Measurements from ENCODE around the gene MSH5.
A peak's percentile ranks its signal among the peaks of the same experiment; 100 is the strongest.
"Not testable (repeated sequence)": the region's sequence is repeated elsewhere in the genome, so short reads cannot be mapped to it uniquely, and the experiment has no call there.

The MSH5 gene

DNA sequence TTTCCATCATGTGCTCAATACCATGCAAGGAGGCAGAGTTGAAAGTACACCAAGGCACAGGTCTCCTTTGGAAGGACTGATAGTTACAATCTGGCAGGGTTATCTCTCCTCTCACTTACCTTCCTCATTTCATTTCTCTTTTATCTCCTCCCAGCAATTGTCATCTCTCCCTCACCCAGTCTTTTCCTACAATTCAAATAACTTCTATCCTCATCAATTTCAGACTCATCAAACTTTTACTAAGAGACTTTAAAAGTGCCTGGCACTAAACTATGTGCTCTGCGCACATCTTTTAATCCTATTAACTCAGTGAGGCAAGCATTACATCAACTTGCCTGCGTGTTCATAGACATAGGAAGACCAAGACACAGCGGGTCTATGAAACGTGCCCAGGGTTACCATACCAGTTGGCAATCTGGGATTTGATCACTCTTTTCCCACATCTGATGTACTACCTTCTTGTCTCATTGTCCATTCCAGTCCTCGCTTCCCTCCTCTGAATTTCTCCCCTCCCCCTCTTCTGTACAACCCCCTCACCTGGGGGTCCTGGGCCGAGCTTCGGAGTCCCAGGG, 54.6 kb downstream of the MSH5 start:
- Histone ChIP-seq H3K36me3 (ENCODE audit: insufficient read depth, low read length) (no peaks in the 10 kb centered on the region; the same call in none of the 2 replicates), H3K27ac (ENCODE audit: low read depth, low read length) (peak overlapping the region; percentile 83), H3K79me2 (ENCODE audit: control insufficient read depth, insufficient read depth, low read length, unreplicated experiment) (peaks cover 26% of the 10 kb centered on the region), H3K27me3 (ENCODE audit: insufficient read depth, low read length) (no peaks in the 10 kb centered on the region), H3K4me1 (ENCODE audit: control insufficient read depth, insufficient read depth, low read length, unreplicated experiment) (peaks cover 15% of the 10 kb centered on the region), H3K4me3 (ENCODE audit: low read depth, low read length) (peak overlapping the region; percentile 94), H2AFZ (ENCODE audit: low read length, unreplicated experiment) (peak overlapping the region; percentile 42)

DNA sequence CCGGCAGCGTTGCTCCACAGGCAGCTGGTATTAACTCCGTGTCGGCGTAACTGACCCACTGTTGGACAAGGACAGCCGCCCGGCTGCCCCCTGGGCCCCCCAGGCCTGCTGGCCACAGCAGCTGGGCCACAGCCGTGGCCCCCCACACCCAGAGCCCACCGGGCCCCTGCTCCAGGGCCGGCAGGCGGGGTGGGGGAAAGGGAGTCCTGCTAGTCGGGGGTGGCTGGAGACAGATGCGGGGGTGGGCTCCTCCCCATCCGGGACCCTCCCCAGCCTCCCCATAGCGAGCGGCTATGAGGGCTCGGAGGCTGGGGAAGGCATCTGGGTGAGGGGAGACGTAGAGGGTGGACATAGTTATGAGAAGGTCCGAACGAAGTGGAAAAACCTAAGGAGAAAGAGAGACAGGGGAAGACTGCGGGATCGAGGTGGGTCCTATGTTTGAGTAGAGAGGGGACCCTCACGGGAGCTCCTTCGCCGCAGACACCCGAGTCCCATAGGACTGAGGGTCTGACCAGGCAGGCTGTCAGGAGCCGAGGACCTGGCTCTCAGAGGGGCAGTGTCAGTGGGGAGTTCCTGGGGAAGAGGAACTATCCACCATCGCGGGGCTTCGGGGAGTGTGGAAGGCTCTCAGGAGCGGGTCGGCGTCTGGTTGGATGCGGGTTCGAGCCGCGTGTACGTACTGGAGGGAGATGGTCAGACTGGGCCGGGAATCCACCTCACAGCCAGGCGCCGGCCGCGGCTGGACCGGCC, 55.2 kb downstream of the MSH5 start:
- H3K4me3 ChIP-seq (ENCODE audit: low read depth, low read length) = peak overlapping the region; percentile 94
- H3K27me3 ChIP-seq (ENCODE audit: insufficient read depth, low read length) = no peaks in the 10 kb centered on the region
- H3K4me1 ChIP-seq (ENCODE audit: control insufficient read depth, insufficient read depth, low read length, unreplicated experiment) = peaks cover 15% of the 10 kb centered on the region
- peak overlapping the region; percentile 49 for H2AFZ ChIP-seq (ENCODE audit: low read length, unreplicated experiment)
- H3K27ac ChIP-seq (ENCODE audit: low read depth, low read length) = peak overlapping the region; percentile 83
- H3K36me3 ChIP-seq (ENCODE audit: insufficient read depth, low read length) = no peaks in the 10 kb centered on the region; the same call in none of the 2 replicates
- H3K79me2 ChIP-seq (ENCODE audit: control insufficient read depth, insufficient read depth, low read length, unreplicated experiment) = peaks cover 26% of the 10 kb centered on the region

DNA sequence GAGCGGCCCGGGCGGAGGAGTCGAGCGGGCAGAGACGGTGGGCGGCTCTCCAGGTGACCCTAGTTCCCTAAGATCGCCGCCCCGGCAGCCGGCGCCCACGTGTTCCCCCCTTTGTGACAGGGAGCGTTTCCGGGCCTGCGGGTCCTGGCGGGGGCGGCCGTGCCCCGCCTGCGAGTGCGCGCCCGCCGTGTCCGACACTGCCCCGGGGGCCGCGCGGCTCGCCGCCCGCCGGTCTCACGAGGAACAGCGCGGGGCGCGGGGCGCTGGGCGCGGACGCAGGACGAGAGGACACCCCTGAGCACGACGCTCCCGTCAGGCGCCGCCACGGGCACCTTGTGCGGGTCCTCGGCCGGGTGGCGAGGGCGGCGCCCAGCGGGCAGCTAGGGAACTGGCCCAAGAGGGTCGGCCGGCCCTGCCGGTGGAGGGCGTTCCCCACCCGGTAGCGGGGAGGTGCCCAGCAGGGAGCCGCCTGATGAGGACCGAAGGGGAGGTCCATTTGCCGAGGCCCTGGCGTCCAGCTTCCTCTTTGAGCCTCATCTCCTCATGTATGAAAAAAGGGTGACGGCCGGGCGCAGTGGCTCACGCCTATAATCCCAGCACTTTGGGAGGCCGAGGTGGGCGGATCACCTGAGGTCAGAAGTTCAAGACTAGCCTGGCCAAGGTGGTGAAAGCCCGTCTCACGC, 56.0 kb downstream of the MSH5 start, which contains the start of gene VARS1:
Gene VARS1 (minus strand): TSS at position 137 of the 683 bp plus-strand sequence. CDS start 535 bp downstream, outside the sequence.
- peaks cover 26% of the 10 kb centered on the region for H3K79me2 ChIP-seq (ENCODE audit: control insufficient read depth, insufficient read depth, low read length, unreplicated experiment)

DNA sequence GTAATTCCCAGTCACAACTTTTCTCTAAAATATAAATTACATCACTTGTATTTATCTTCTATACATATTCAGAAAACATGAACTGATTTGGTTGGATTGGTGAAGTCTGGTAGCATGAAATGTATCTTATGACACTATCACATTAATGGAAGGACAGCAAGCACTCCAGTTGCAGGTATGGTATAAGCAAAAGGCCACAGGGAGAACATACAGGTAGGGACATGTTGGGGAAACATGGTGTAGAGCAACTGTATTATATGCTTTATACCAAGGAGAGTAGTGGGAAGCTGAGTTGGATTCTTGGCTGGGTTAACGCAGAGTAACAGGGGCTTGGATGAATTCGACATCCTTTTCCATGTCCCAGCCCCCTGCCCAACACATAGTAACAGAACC, 57.2 kb downstream of the MSH5 start:
- Histone ChIP-seq H3K4me3 (ENCODE audit: low read depth, low read length) (no peak overlapping the region), H3K79me2 (ENCODE audit: control insufficient read depth, insufficient read depth, low read length, unreplicated experiment) (peaks cover 24% of the 10 kb centered on the region), H3K27me3 (ENCODE audit: insufficient read depth, low read length) (no peaks in the 10 kb centered on the region), H3K4me1 (ENCODE audit: control insufficient read depth, insufficient read depth, low read length, unreplicated experiment) (peaks cover 15% of the 10 kb centered on the region), H3K36me3 (ENCODE audit: insufficient read depth, low read length) (no peaks in the 10 kb centered on the region), H3K27ac (ENCODE audit: low read depth, low read length) (no peak overlapping the region), H2AFZ (ENCODE audit: low read length, unreplicated experiment) (no peak overlapping the region)

More for the DNA sequence above, 56.0 kb downstream of the MSH5 start, which contains the start of gene VARS1:
- H2AFZ ChIP-seq (ENCODE audit: low read length, unreplicated experiment) = peak within 1 kb of the TSS; percentile 51
- no peaks in the 10 kb centered on the region for H3K27me3 ChIP-seq (ENCODE audit: insufficient read depth, low read length)
- H3K4me3 ChIP-seq (ENCODE audit: low read depth, low read length) = peak within 1 kb of the TSS; percentile 94
- peaks cover 15% of the 10 kb centered on the region for H3K4me1 ChIP-seq (ENCODE audit: control insufficient read depth, insufficient read depth, low read length, unreplicated experiment)
- no peaks in the 10 kb centered on the region; the same call in 1 of the 2 replicates for H3K36me3 ChIP-seq (ENCODE audit: insufficient read depth, low read length)
- peak within 1 kb of the TSS; percentile 83 for H3K27ac ChIP-seq (ENCODE audit: low read depth, low read length)

DNA sequence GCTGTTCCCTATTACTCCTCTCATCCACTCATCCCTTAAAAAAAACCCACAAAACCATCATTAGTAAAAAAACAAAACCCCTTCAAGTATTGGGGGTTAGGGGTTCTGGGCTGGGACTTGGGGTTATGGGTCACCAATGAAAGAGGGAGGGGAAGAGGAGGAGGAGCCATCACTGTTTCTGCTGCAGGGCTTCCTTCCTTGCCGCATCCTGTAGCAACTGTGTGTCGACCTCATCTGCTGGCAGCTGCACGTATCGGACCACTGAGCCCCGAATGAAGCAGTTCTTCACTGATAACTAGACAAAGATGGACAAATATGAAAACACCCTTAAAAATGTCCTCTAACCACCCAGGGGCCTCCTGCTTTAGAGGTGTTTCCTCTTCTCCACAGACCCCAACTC, 57.8 kb downstream of the MSH5 start:
- no peaks in the 10 kb centered on the region for H3K36me3 ChIP-seq (ENCODE audit: insufficient read depth, low read length)

DNA sequence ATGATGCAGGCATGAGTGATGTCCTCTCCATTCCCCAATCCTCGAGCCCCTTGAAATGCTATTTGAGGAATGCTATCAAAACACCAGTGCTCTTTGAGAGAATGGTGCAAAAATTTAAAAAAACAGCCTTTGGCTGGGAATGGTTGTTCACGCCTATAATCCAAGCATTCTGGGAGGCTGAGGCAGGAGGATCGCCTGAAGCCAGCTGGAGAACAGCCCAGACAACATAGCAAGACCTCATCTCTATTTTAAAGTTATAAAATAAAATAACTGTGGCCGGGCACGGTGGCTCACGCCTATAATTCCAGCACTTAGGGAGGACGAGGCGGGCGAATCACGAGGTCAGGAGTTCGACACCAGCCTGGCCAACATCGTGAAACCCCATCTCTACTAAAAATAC, 60.0 kb downstream of the MSH5 start:
- no peaks in the 10 kb centered on the region for H3K36me3 ChIP-seq (ENCODE audit: insufficient read depth, low read length)
- H3K27ac ChIP-seq (ENCODE audit: low read depth, low read length) = no peak overlapping the region
- peaks cover 13% of the 10 kb centered on the region for H3K79me2 ChIP-seq (ENCODE audit: control insufficient read depth, insufficient read depth, low read length, unreplicated experiment)
- H3K4me3 ChIP-seq (ENCODE audit: low read depth, low read length) = no peak overlapping the region
- H3K27me3 ChIP-seq (ENCODE audit: insufficient read depth, low read length) = no peaks in the 10 kb centered on the region
- no peaks in the 10 kb centered on the region for H3K4me1 ChIP-seq (ENCODE audit: control insufficient read depth, insufficient read depth, low read length, unreplicated experiment)
- H2AFZ ChIP-seq (ENCODE audit: low read length, unreplicated experiment) = no peak overlapping the region

More for the DNA sequence above, 57.8 kb downstream of the MSH5 start:
- Histone ChIP-seq H3K4me3 (ENCODE audit: low read depth, low read length) (no peak overlapping the region), H3K27ac (ENCODE audit: low read depth, low read length) (no peak overlapping the region), H2AFZ (ENCODE audit: low read length, unreplicated experiment) (no peak overlapping the region), H3K27me3 (ENCODE audit: insufficient read depth, low read length) (no peaks in the 10 kb centered on the region), H3K4me1 (ENCODE audit: control insufficient read depth, insufficient read depth, low read length, unreplicated experiment) (peaks cover 14% of the 10 kb centered on the region), H3K79me2 (ENCODE audit: control insufficient read depth, insufficient read depth, low read length, unreplicated experiment) (peaks cover 24% of the 10 kb centered on the region)

DNA sequence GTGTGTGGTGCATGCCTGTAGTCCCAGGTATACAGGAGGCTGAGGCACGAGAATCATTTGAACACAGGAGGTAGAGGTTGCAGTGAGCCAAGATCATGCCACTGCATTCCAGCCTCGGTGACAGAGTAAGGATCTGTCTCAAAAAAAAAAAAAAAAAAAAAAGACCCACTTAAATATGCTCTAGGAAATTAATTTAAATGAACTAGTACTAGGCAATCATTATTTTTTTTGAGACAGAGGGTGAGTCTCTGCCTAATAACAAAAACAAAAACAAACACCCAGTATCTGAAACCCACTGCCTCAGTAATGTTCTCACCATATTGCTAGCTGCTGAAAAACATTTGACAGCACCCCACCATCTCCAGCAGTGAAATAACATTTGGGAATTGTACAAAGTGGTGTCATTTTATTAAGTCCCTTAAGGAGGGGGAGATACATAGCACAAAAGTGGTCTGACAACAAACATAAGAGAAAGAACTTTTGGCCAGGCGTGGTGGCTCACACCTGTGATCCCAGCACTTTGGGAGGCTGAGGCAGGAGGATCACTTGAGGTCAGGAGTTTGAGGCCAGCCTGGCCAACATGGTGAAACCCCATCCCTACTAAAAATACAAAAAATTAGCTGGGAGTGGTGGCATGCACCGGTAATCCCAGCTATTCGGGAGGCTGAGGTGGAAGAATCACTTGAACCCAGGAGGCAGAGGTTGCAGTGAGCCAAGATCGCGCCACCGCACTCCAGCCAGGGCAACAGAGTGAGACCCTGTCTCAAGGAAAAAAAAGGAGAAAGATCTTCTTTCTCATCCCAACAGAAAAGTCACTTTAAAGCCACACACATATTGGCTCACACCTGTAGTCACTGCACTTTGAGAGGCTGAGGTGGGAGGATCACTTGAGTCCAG, 61.5 kb downstream of the MSH5 start:
- H3K27me3 ChIP-seq (ENCODE audit: insufficient read depth, low read length); H3K4me1 ChIP-seq (ENCODE audit: control insufficient read depth, insufficient read depth, low read length, unreplicated experiment); H3K4me3 ChIP-seq (ENCODE audit: low read depth, low read length); H3K36me3 ChIP-seq (ENCODE audit: insufficient read depth, low read length); H3K27ac ChIP-seq (ENCODE audit: low read depth, low read length); H2AFZ ChIP-seq (ENCODE audit: low read length, unreplicated experiment): not testable (repeated sequence)
- H3K79me2 ChIP-seq (ENCODE audit: control insufficient read depth, insufficient read depth, low read length, unreplicated experiment) = peaks cover 18% of the 10 kb centered on the region

DNA sequence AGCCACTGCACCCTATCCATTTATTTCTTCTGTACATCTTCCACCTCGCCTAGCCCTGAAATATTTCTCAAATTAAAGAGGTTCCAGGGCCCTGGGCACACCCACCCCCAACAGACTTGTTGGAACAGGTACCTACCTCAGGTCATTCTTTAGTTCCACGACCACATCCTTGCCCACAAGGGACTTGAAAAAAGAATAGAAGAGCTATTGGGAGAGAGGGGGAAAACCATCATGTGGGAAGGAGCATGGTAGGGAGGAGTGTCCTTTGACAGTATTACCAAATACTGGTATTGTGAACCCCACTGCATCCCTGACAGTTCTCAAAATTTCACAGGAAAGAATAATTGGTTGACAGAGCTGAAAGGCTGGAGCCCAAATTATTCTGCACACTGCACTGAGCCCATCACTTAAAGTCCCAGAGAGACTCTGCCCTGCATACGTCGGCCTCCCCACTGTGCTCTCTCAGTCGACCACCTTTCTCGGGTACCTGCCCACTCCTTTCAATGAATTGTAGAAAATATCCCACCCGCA, 66.2 kb downstream of the MSH5 start:
- peak overlapping the region; percentile 71 for H3K27ac ChIP-seq (ENCODE audit: low read depth, low read length)
- peaks cover 20% of the 10 kb centered on the region for H3K79me2 ChIP-seq (ENCODE audit: control insufficient read depth, insufficient read depth, low read length, unreplicated experiment)
- H2AFZ ChIP-seq (ENCODE audit: low read length, unreplicated experiment) = peak overlapping the region; percentile 89
- H3K4me1 ChIP-seq (ENCODE audit: control insufficient read depth, insufficient read depth, low read length, unreplicated experiment) = peaks cover 9% of the 10 kb centered on the region
- H3K27me3 ChIP-seq (ENCODE audit: insufficient read depth, low read length) = no peaks in the 10 kb centered on the region
- H3K4me3 ChIP-seq (ENCODE audit: low read depth, low read length) = peak overlapping the region; percentile 89
- no peaks in the 10 kb centered on the region for H3K36me3 ChIP-seq (ENCODE audit: insufficient read depth, low read length)

DNA sequence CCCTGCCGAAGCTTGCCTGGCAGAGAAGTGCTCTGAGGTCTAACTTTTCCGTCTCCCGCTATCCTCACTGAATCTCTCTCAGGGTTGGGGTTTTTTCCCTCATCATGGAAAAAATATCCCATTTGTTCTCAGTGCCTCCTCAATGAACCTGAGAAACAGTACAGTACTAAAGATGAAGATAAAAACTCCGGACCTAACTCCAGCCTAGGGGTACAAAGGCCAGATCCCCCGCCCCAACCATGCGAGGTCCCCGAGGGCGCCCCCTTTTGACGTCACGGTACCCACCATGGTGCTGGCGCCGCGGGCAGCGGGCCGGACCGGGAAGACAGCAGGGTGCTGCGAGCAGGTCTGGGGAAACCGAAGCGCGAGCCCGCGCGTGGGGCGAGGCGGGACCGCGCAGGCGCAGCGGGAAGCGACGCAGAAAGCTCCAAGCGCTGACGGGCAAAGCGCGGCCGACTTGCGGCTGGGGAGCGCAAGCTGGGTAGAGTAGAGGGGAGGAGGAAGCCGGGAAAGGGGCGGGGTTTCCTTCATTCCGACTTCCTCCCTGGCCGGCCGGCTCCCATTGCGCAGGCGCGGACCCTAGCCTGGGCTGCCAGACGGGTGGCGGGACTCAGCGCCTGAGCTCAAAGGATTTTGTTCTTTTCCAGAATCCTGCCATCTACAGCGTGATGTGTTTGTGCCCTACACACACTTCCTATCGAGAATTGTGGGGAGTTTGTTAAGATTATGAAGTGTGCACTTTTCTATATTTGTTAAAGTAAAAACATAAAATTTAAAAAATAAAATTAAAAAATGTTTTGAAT, 66.9 kb downstream of the MSH5 start, which contains the start of gene LSM2:
Gene LSM2 (minus strand): TSS at position 497 of the 803 bp plus-strand sequence. CDS start 209 bp downstream, at position 288.
- no peaks in the 10 kb centered on the region for H3K27me3 ChIP-seq (ENCODE audit: insufficient read depth, low read length)
- peaks cover 20% of the 10 kb centered on the region for H3K79me2 ChIP-seq (ENCODE audit: control insufficient read depth, insufficient read depth, low read length, unreplicated experiment)
- H3K27ac ChIP-seq (ENCODE audit: low read depth, low read length) = peak within 1 kb of the TSS; percentile 71
- H3K36me3 ChIP-seq (ENCODE audit: insufficient read depth, low read length) = no peaks in the 10 kb centered on the region
- H3K4me3 ChIP-seq (ENCODE audit: low read depth, low read length) = peak within 1 kb of the TSS; percentile 89
- H2AFZ ChIP-seq (ENCODE audit: low read length, unreplicated experiment) = peak within 1 kb of the TSS; percentile 89
- peaks cover 9% of the 10 kb centered on the region for H3K4me1 ChIP-seq (ENCODE audit: control insufficient read depth, insufficient read depth, low read length, unreplicated experiment)
